Measurements from ENCODE around the gene MYH2.

MYH2 gene

DNA sequence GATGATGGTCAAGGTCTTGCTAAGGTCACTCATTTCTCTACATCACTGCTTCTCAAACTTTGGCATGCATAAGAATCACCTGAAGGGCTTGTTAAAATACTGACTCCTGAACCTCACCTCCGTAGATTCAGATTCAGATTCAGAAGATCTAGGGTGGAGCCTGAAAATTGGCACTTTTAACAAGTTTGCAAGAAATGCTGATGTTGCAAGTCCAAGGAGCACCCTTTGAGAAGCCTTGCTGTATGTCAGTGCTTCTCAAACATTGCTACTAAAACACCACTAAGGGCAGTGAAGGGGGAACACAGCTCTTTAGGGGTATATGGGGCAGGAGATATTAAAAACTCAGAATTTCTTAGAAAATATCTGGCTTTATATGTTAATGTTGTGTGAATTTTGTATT lies 17.4 kb downstream of the MYH2 start:
- TF ChIP-seq, protein P1, sequence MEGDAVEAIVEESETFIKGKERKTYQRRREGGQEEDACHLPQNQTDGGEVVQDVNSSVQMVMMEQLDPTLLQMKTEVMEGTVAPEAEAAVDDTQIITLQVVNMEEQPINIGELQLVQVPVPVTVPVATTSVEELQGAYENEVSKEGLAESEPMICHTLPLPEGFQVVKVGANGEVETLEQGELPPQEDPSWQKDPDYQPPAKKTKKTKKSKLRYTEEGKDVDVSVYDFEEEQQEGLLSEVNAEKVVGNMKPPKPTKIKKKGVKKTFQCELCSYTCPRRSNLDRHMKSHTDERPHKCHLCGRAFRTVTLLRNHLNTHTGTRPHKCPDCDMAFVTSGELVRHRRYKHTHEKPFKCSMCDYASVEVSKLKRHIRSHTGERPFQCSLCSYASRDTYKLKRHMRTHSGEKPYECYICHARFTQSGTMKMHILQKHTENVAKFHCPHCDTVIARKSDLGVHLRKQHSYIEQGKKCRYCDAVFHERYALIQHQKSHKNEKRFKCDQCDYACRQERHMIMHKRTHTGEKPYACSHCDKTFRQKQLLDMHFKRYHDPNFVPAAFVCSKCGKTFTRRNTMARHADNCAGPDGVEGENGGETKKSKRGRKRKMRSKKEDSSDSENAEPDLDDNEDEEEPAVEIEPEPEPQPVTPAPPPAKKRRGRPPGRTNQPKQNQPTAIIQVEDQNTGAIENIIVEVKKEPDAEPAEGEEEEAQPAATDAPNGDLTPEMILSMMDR (IDR thresholded peaks at IDR 0.05; ENCODE audit: insufficient read depth, low read depth, low read length, missing control alignments), result no peak
- no peak overlapping the region for H3K4me3 ChIP-seq (ENCODE audit: low read length)
- DNase-seq (ENCODE audit: low read depth), result no peak

- no peak for DNase-seq (ENCODE audit: low read depth)
- TF ChIP-seq, protein P1 (IDR thresholded peaks at IDR 0.05; ENCODE audit: insufficient read depth, low read depth, low read length, missing control alignments), result no peak
- H3K4me3 ChIP-seq (ENCODE audit: low read length), result no peak overlapping the region
Observed at GRCh38 chr17:10527419-10527818, 22.0 kb downstream of the MYH2 start.

DNA sequence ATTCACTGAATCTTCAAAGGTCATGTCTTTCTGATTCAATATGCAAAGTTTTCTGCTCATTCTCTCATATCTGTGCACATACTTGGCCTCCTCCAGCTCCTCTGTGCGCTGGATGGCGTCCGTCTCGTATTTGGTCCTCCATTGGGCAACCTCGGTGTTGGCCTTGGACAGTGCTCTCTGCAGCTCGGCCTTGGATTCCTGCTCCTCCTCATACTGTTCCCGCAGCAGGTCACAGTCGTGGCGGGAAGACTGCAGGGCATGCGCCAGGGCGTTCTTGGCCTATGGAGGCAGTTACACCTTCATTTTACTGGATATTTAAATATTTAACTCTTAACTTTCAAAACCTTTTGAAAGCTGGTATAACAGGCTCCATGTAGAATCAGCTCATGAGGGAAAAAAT lies 22.9 kb downstream of the MYH2 start:
- TF ChIP-seq, protein P1 (IDR thresholded peaks at IDR 0.05; ENCODE audit: insufficient read depth, low read depth, low read length, missing control alignments), result no peak
- H3K4me3 ChIP-seq (ENCODE audit: low read length), result no peak overlapping the region
- DNase-seq (ENCODE audit: low read depth), result no peak

DNA sequence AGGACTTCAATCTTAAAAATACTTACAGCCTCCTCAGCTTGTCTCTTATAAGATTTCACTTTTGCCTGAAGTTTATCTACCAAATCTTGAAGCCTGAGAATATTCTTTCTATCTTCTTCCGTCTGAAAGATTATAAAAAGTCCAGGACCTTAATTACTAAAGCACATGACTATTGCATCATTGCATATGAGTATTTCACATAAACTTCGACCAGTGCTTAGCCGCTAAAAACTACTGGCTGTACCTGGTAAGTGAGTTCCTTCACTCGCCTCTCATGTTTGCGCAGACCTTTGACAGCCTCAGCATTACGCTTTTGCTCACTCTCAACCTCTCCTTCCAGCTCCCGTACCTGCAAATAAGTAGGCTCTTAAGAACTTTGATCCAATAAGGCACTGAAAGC lies 26.4 kb downstream of the MYH2 start:
- no peak overlapping the region for H3K4me3 ChIP-seq (ENCODE audit: low read length)
- no peak for DNase-seq (ENCODE audit: low read depth)
- TF ChIP-seq, protein P1 (IDR thresholded peaks at IDR 0.05; ENCODE audit: insufficient read depth, low read depth, low read length, missing control alignments), result no peak

GRCh38 chr17:10521949-10522348 lies 27.5 kb downstream of the MYH2 start:
- no peak overlapping the region for H3K4me3 ChIP-seq (ENCODE audit: low read length)
- no peak for DNase-seq (ENCODE audit: low read depth)
- TF ChIP-seq, protein P1 (IDR thresholded peaks at IDR 0.05; ENCODE audit: insufficient read depth, low read depth, low read length, missing control alignments), result no peak

- TF ChIP-seq, protein P1 (IDR thresholded peaks at IDR 0.05; ENCODE audit: insufficient read depth, low read depth, low read length, missing control alignments), result no peak
- no peak for DNase-seq (ENCODE audit: low read depth)
- no peak within 1 kb of the TSS for H3K4me3 ChIP-seq (ENCODE audit: low read length)
Observed at GRCh38 chr17:10518271-10519037, 31.0 kb downstream of the MYH2 start, which contains the start of gene MYH1. Gene MYH1 (minus strand): TSS chr17:10518542. CDS start chr17:10516642, 1,900 bp downstream.

DNA sequence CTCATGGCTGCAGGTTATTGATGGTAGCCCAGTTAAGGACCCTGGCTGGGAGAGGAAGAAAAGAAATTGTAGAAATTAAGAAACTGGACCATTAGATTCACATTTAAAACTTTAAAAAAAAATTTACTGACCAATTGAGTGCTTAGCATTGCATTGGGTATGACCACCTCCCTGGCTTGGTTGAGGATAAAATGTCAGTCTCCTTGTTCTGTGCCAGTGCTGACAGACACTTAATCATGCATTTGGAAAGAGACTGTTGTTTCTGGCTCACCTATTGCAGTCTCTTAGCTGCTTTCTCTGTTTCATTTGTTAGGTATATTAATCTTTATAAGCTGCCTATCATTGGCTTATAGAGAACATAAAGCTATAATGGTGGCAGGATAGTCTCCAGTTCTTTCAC lies 32.8 kb downstream of the MYH2 start:
- DNase-seq (ENCODE audit: low read depth), result no peak
- H3K4me3 ChIP-seq (ENCODE audit: low read length), result no peak overlapping the region
- TF ChIP-seq, protein P1 (IDR thresholded peaks at IDR 0.05; ENCODE audit: insufficient read depth, low read depth, low read length, missing control alignments), result no peak
